Mesothelial cell of epicardium (in vitro differentiated cells): ENCODE results near the gene ASPDH. TPM values are rescaled to one million over a fixed set of nuclear protein-coding genes. Genes with fewer than 3 reads are reported as not detected.

Source experiments
- DNase-seq, 2 experiments: peaks; one replicate each; pipeline ENCODE4 v3.0.0; 2021; ENCODE audit warnings: low spot score in 2 of 2; ENCODE audit not compliant: unreplicated experiment in 2 of 2
- H3K27ac Mint-ChIP-seq: 2 replicates; pipeline ENCODE4 v1.8.0; 2021; ENCODE audit warnings: mixed read lengths
- H3K27me3 Mint-ChIP-seq: 2 replicates; pipeline ENCODE4 v1.8.0; 2021; ENCODE audit warnings: low read depth, mixed read lengths
- H3K36me3 Mint-ChIP-seq: 2 replicates; pipeline ENCODE4 v1.8.0; 2021; ENCODE audit warnings: mixed read lengths
- H3K4me1 Mint-ChIP-seq: 2 replicates; pipeline ENCODE4 v1.8.0; 2021; ENCODE audit warnings: mixed read lengths
- H3K4me3 Mint-ChIP-seq: 2 replicates; pipeline ENCODE4 v1.8.0; 2021; ENCODE audit warnings: mild to moderate bottlenecking, moderate library complexity, mixed read lengths
- H3K9me3 Mint-ChIP-seq: 2 replicates; pipeline ENCODE4 v1.8.0; 2021; ENCODE audit warnings: mixed read lengths
- total RNA-seq: library from RNA; stranded (reverse); gene quantifications from 3 replicates; pipeline ENCODE4 v1.2.1, GENCODE V29; 2021
- TF ChIP-seq, protein P1 (sequence below): fragments of 200-600 bp; sonication (generic); IDR thresholded peaks from one replicate; pipeline ENCODE4 v1.5.0; 2021; ENCODE audit warnings: antibody characterized with exemption; ENCODE audit not compliant: unreplicated experiment

Gene ASPDH
- total RNA-seq, 1 donor from 2014 or later, result not detected

DNA sequence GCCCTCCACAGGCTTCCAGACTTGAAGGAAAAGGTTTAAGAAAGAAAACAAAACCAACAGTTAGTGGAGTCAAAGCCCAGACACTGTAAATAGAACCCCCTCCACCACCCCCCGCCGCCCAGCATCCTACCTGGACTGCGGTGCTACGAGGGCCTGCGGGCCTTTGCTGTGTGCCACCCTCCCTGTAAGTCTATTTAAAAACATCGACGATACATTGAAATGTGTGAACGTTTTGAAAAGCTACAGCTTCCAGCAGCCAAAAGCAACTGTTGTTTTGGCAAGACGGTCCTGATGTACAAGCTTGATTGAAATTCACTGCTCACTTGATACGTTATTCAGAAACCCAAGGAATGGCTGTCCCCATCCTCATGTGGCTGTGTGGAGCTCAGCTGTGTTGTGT lies 30.8 kb downstream of the ASPDH start:
- peaks cover 4% of the 10 kb centered on the region for H3K4me1 Mint-ChIP-seq
- no peak overlapping the region for H3K27ac Mint-ChIP-seq
- no peak overlapping the region for H3K4me3 Mint-ChIP-seq
- H3K9me3 Mint-ChIP-seq, result no peaks in the 10 kb centered on the region
- peaks cover 11% of the 10 kb centered on the region for H3K27me3 Mint-ChIP-seq
- DNase-seq, result no peak
- TF ChIP-seq, protein P1, sequence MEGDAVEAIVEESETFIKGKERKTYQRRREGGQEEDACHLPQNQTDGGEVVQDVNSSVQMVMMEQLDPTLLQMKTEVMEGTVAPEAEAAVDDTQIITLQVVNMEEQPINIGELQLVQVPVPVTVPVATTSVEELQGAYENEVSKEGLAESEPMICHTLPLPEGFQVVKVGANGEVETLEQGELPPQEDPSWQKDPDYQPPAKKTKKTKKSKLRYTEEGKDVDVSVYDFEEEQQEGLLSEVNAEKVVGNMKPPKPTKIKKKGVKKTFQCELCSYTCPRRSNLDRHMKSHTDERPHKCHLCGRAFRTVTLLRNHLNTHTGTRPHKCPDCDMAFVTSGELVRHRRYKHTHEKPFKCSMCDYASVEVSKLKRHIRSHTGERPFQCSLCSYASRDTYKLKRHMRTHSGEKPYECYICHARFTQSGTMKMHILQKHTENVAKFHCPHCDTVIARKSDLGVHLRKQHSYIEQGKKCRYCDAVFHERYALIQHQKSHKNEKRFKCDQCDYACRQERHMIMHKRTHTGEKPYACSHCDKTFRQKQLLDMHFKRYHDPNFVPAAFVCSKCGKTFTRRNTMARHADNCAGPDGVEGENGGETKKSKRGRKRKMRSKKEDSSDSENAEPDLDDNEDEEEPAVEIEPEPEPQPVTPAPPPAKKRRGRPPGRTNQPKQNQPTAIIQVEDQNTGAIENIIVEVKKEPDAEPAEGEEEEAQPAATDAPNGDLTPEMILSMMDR, result no peak
- peaks cover 21% of the 10 kb centered on the region for H3K36me3 Mint-ChIP-seq

DNA sequence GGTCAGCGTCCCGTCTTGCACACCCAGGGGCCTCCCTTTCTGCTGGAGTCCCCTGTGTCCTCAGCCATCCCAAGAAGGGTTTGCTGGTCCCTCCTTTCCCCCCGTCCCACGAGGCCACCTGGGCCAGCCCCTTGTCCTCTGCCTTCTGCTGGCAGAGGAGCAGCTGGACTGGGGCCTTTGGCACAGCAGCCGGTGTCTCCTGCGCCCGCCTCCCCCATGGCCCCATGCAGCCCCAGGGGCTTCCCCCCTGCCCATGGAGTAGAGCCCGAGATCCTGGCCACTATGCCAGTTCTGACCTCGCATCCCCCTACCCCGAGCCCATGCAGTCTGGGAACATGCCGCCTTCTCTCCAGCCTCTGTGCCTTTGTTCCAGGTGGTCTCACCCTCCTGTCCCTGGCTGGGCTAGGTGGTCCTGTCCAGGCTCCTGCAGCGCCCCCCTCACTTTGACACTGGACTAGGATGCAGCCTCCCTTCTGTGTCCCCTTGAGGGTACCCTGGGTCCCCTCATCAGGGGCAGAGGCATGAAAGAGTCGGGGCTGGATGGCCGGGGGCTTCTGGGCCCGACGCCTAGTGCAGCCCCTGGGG lies 31.4 kb downstream of the ASPDH start:
- Mint-ChIP-seq H3K36me3 (peaks cover 26% of the 10 kb centered on the region), H3K27ac (no peak overlapping the region), H3K9me3 (peaks cover 4% of the 10 kb centered on the region), H3K4me1 (peaks cover 6% of the 10 kb centered on the region), H3K4me3 (no peak overlapping the region), H3K27me3 (peaks cover 6% of the 10 kb centered on the region)
- TF ChIP-seq, protein P1, result no peak
- DNase-seq, result no peak

DNA sequence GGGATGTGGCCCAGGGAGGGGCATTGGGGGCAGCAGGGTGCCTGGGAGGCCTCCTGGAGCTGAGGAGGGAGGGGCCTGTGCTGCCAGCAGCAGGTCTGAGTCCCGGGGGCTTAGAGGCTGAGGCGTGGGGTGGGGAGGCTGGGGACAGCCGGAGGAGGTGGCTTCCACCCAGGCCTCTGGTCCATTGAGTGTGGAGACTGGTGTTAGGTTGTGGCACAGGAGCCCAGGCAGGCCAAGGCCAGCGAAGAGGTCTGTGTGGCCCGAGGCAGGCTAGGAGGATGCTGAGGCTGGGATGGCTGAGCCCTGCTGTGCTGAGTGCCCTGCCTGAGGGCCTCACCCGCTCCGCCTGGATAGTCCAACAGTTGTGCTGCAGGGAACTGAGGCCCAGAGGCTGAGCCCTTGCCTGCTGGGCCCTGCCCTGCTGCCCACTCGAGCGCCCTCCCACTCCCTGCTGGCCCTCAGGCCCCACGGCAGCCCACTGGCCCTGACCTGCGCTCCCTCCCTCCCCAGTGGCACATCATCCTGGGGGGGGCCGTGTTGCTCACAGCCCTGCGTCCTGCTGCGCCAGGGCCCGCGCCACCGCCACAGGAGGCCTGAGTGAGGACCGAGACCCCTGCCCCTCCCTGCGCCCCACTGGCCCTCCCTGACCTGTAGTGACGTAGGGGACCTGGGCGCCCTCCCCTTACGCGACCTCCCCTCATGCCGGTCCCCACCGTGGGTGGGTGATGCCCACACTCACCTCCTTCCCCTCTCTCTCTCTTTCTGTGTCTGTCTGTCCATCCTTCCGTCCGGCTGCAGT lies 32.2 kb downstream of the ASPDH start:
- TF ChIP-seq, protein P1, result no peak
- H3K9me3 Mint-ChIP-seq, result peaks cover 6% of the 10 kb centered on the region
- DNase-seq, result no peak
- H3K4me3 Mint-ChIP-seq, result no peak overlapping the region
- H3K36me3 Mint-ChIP-seq, result peaks cover 32% of the 10 kb centered on the region
- H3K27ac Mint-ChIP-seq, result no peak overlapping the region
- peaks cover 13% of the 10 kb centered on the region for H3K4me1 Mint-ChIP-seq
- H3K27me3 Mint-ChIP-seq, result no peaks in the 10 kb centered on the region

DNA sequence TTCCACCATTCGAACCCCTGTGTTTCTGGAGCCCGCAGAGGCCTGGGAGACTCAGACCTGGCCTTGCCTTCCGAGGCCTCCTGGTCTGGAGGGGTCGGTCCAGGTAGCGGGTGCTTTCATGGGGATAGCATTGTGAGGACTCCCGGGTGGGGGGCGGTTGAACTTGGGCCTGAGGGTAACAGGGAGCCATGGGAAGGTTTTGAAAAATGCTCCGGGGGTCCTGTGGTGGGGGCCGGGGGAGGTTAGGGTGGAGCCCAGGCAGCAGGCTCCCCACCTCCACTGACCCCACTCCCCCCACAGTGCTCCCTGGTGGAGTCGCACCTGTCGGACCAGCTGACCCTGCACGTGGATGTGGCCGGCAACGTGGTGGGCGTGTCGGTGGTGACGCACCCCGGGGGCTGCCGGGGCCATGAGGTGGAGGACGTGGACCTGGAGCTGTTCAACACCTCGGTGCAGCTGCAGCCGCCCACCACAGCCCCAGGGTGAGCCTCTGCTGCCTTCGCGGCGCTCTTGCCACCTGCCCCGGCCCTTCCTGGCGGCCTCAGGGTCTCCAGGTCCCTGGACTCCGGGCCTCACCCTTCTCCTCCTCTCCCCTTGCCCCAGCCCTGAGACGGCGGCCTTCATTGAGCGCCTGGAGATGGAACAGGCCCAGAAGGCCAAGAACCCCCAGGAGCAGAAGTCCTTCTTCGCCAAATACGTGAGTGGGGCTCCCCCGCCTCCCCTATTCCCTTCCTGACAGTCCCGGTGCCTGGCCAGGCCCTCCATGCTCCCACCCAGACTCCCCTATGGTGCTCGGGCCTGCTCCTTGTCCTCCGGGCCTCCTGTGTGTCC lies 33.2 kb downstream of the ASPDH start:
- Mint-ChIP-seq H3K4me1 (peaks cover 16% of the 10 kb centered on the region), H3K27me3 (no peaks in the 10 kb centered on the region), H3K27ac (no peak overlapping the region), H3K36me3 (peaks cover 30% of the 10 kb centered on the region), H3K9me3 (peaks cover 6% of the 10 kb centered on the region), H3K4me3 (no peak overlapping the region)
- no peak for DNase-seq
- TF ChIP-seq, protein P1, result no peak

- Mint-ChIP-seq H3K36me3 (peaks cover 28% of the 10 kb centered on the region), H3K4me1 (peaks cover 16% of the 10 kb centered on the region), H3K9me3 (peaks cover 6% of the 10 kb centered on the region), H3K27ac (no peak overlapping the region), H3K4me3 (no peak overlapping the region), H3K27me3 (no peaks in the 10 kb centered on the region)
- TF ChIP-seq, protein P1, result no peak
- no peak for DNase-seq
Observed at GRCh38 chr19:50479761-50480251, 33.9 kb downstream of the ASPDH start.
